Gastroesophageal sphincter (tissue), 3 donors: ENCODE data around the gene ADGRG3.

Experiments used
- EP300 ChIP-seq: sonication (generic); formaldehyde crosslinking; IDR thresholded peaks from one replicate; pipeline ENCODE4 v1.6.1; 2017; ENCODE audit warnings: antibody characterized with exemption, mild to moderate bottlenecking
- POLR2A ChIP-seq, 2 donors: fragments of 450-650 bp; IDR thresholded peaks; one replicate each; pipeline ENCODE4 v1.6.1; 2017; ENCODE audit warnings: antibody characterized with exemption in 2 of 2, mild to moderate bottlenecking in 2 of 2, moderate library complexity in 1 of 2
- POLR2AphosphoS5 ChIP-seq: sonication (generic); formaldehyde crosslinking; IDR thresholded peaks from one replicate; pipeline ENCODE4 v1.6.1; 2017; ENCODE audit warnings: antibody characterized with exemption
- TF ChIP-seq, protein P1 (sequence below), 4 experiments: fragments of 200-600 bp in 2 of 4; fragments of 450-650 bp in 2 of 4; sonication (generic) in 1 of 4; IDR thresholded peaks; one replicate each; pipeline ENCODE4 v1.5.1; 2017 to 2019; ENCODE audit warnings: antibody characterized with exemption in 4 of 4, mild to moderate bottlenecking in 2 of 4, moderate library complexity in 2 of 4

DNA sequence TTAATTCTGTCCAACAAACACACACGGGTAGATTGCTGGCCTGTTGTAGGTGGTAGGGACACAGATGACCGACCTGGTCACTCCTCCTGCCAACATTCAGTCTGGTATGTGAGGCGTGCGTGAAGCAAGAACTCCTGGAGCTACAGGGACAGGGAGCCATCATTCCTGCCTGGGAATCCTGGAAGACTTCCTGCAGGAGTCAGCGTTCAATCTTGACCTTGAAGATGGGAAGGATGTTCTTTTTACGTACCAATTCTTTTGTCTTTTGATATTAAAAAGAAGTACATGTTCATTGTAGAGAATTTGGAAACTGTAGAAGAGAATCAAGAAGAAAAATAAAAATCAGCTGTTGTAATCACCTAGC lies 3.5 kb upstream of the ADGRG3 start:
- TF ChIP-seq, protein P1, sequence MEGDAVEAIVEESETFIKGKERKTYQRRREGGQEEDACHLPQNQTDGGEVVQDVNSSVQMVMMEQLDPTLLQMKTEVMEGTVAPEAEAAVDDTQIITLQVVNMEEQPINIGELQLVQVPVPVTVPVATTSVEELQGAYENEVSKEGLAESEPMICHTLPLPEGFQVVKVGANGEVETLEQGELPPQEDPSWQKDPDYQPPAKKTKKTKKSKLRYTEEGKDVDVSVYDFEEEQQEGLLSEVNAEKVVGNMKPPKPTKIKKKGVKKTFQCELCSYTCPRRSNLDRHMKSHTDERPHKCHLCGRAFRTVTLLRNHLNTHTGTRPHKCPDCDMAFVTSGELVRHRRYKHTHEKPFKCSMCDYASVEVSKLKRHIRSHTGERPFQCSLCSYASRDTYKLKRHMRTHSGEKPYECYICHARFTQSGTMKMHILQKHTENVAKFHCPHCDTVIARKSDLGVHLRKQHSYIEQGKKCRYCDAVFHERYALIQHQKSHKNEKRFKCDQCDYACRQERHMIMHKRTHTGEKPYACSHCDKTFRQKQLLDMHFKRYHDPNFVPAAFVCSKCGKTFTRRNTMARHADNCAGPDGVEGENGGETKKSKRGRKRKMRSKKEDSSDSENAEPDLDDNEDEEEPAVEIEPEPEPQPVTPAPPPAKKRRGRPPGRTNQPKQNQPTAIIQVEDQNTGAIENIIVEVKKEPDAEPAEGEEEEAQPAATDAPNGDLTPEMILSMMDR (IDR thresholded peaks at IDR 0.05) = no peak
- TF ChIP-seq POLR2A (IDR thresholded peaks at IDR 0.05) = no peak
- TF ChIP-seq POLR2AphosphoS5 = no peak
- TF ChIP-seq EP300 = no peak
